OCI-LY7 (cell line): ENCODE data around the gene AGR3. TPM values are rescaled to one million over a fixed set of nuclear protein-coding genes. Genes with fewer than 3 reads are reported as not detected.

Experiments used
- BruUV-seq: library from RNA; stranded (reverse); fragments of 400-500 nt; replicated peaks from 2 replicates; lab custom pipeline; 2021; lab: Mats Ljungman, UMichigan
- CTCF ChIA-PET: fragments of 300-600 bp; sonication (Branson Sonifier 250); formaldehyde crosslinking; loops from one replicate; lab custom pipeline; 2022; ENCODE audit warnings: antibody characterized with exemption; ENCODE audit not compliant: unreplicated experiment; lab: Charles Lee
- POLR2A ChIA-PET: fragments of 300-600 bp; sonication (Branson Sonifier 250); formaldehyde crosslinking; loops from one replicate; lab custom pipeline; 2022; ENCODE audit warnings: antibody characterized with exemption; lab: Charles Lee
- DNase-seq: peaks from one replicate; pipeline ENCODE4 v3.0.0-alpha.2; 2015; ENCODE audit warnings: low spot score
- H2AFZ ChIP-seq: fragments of 200-600 bp; sonication (generic), shearing (Covaris generic); 2 replicates; pipeline ENCODE4 v1.6.1; 2014; ENCODE audit warnings: mild to moderate bottlenecking, antibody characterized with exemption, low read length, moderate library complexity
- H3K27ac ChIP-seq: fragments of 200-600 bp; sonication (generic); 2 replicates; pipeline ENCODE4 v1.5.1; 2014; ENCODE audit warnings: mixed run types, low read depth, mild to moderate bottlenecking, moderate library complexity, low read length, inconsistent platforms; ENCODE audit not compliant: poor library complexity, severe bottlenecking
- H3K36me3 ChIP-seq: fragments of 200-600 bp; sonication (generic); 2 replicates; pipeline ENCODE4 v1.6.1; 2014; ENCODE audit warnings: mild to moderate bottlenecking, antibody characterized with exemption, low read length, moderate library complexity, mixed read lengths; ENCODE audit not compliant: insufficient read depth
- H3K4me1 ChIP-seq: fragments of 200-600 bp; sonication (generic); 2 replicates; pipeline ENCODE4 v1.5.1; 2014; ENCODE audit warnings: mild to moderate bottlenecking, low read length; ENCODE audit not compliant: insufficient read depth, poor library complexity, severe bottlenecking
- H3K4me2 ChIP-seq: fragments of 200-600 bp; sonication (generic); 2 replicates; pipeline ENCODE4 v1.6.1; 2014; ENCODE audit warnings: mild to moderate bottlenecking, low read length
- H3K4me3 ChIP-seq: fragments of 200-600 bp; sonication (generic); 2 replicates; pipeline ENCODE4 v1.5.1; 2014; ENCODE audit warnings: mild to moderate bottlenecking, low read depth, low read length; ENCODE audit not compliant: poor library complexity, severe bottlenecking
- H3K79me2 ChIP-seq: fragments of 200-600 bp; sonication (generic); 2 replicates; pipeline ENCODE4 v1.6.1; 2016; ENCODE audit warnings: low read depth, mild to moderate bottlenecking, low read length, moderate library complexity, mixed read lengths; ENCODE audit not compliant: insufficient read depth
- H3K9me2 ChIP-seq: fragments of 200-600 bp; sonication (generic); 2 replicates; pipeline ENCODE4 v1.6.1; 2016; ENCODE audit warnings: mild to moderate bottlenecking, low read length, mixed read lengths; ENCODE audit not compliant: insufficient read depth
- H3K9me3 ChIP-seq: fragments of 200-600 bp; sonication (generic); 2 replicates; pipeline ENCODE4 v1.6.1; 2014; ENCODE audit warnings: mild to moderate bottlenecking, mixed run types, low read length, mixed read lengths
- H4K20me1 ChIP-seq: fragments of 200-600 bp; sonication (generic); 2 replicates; pipeline ENCODE4 v1.6.1; 2014; ENCODE audit warnings: mild to moderate bottlenecking, antibody characterized with exemption, low read length, moderate library complexity, mixed read lengths; ENCODE audit not compliant: insufficient read depth
- CTCF ChIP-seq: fragments of 200-600 bp; sonication (generic); conservative IDR thresholded peaks from 2 replicates; pipeline ENCODE4 v1.5.1; 2014; ENCODE audit warnings: mild to moderate bottlenecking, antibody characterized with exemption, low read length, moderate library complexity, mixed read lengths
- EZH2phosphoT487 ChIP-seq: fragments of 200-600 bp; sonication (generic); IDR thresholded peaks from 2 replicates; pipeline ENCODE4 v1.6.1; 2018; ENCODE audit warnings: low read depth, borderline replicate concordance, mild to moderate bottlenecking, mixed run types, antibody characterized with exemption, low read length, moderate library complexity, mixed read lengths
- intact Hi-C: fragments of 100-400 bp; cut with micrococcal nuclease; formaldehyde crosslinking; loops from one replicate; pipeline ENCODE4 v1.10.0; 2022; ENCODE audit not compliant: unreplicated experiment
- total RNA-seq, 2 experiments: library from RNA; depleted of rRNA in 1 of 2; stranded (reverse); fragments of >200 nt in 1 of 2; shearing (Covaris generic) in 1 of 2; gene quantifications; 2 replicates each; pipeline ENCODE4 v1.2.3, GENCODE V29; 2014 to 2022

Gene AGR3
- total RNA-seq, 2 experiments from 2014 or later = not detected

- H3K9me2 ChIP-seq = no peaks in the 10 kb centered on the region
- H3K9me3 ChIP-seq = no peaks in the 10 kb centered on the region
- no peaks in the 10 kb centered on the region for H3K79me2 ChIP-seq
- DNase-seq = no peak
- H3K4me3 ChIP-seq = no peak overlapping the region
- intact Hi-C loops = no loop called here
- no TSS peak for BruUV-seq
- no peaks in the 10 kb centered on the region for H3K36me3 ChIP-seq
- H2AFZ ChIP-seq = no peak overlapping the region
- ChIA-PET CTCF (no interaction called here), POLR2A (no interaction called here)
- no peaks in the 10 kb centered on the region for H3K4me1 ChIP-seq
- TF ChIP-seq EZH2phosphoT487 = no peak
- TF ChIP-seq CTCF = no peak
- no peak overlapping the region for H3K27ac ChIP-seq
- no peak overlapping the region for H3K4me2 ChIP-seq
- no peaks in the 10 kb centered on the region for H4K20me1 ChIP-seq
Observed at GRCh38 chr7:16846601-16847165, 35.1 kb downstream of the AGR3 start.

GRCh38 chr7:16845746-16846145, 36.0 kb downstream of the AGR3 start:
- Histone ChIP-seq H3K79me2 (no peaks in the 10 kb centered on the region), H3K4me1 (no peaks in the 10 kb centered on the region), H3K36me3 (no peaks in the 10 kb centered on the region), H3K9me3 (no peaks in the 10 kb centered on the region), H3K9me2 (no peaks in the 10 kb centered on the region), H3K4me2 (no peak overlapping the region), H2AFZ (no peak overlapping the region), H3K4me3 (no peak overlapping the region), H4K20me1 (no peaks in the 10 kb centered on the region), H3K27ac (no peak overlapping the region)
- BruUV-seq = no TSS peak
- no peak for DNase-seq
- POLR2A ChIA-PET = no interaction called here
- TF ChIP-seq CTCF (no peak), EZH2phosphoT487 (no peak)
- CTCF ChIA-PET = no interaction called here
- intact Hi-C loops = no loop called here

- CTCF ChIA-PET = no interaction called here
Observed at GRCh38 chr7:16841681-16842080, 40.1 kb downstream of the AGR3 start.

More at GRCh38 chr7:16841681-16842080, 40.1 kb downstream of the AGR3 start:
- no peaks in the 10 kb centered on the region for H3K79me2 ChIP-seq
- H3K36me3 ChIP-seq = no peaks in the 10 kb centered on the region
- no peak overlapping the region for H2AFZ ChIP-seq
- TF ChIP-seq EZH2phosphoT487 (no peak), CTCF (no peak)
- no peaks in the 10 kb centered on the region for H3K9me3 ChIP-seq
- no peak overlapping the region for H3K27ac ChIP-seq
- no TSS peak for BruUV-seq
- H3K4me1 ChIP-seq = no peaks in the 10 kb centered on the region
- POLR2A ChIA-PET = interaction anchor here (0.9 kb wide), 1 partner anchor 18 kb away, joined by 3 read pairs; no protein-coding TSS in a partner anchor
- H3K4me2 ChIP-seq = no peak overlapping the region
- intact Hi-C loops = no loop called here
- no peak overlapping the region for H3K4me3 ChIP-seq
- DNase-seq = no peak
- H4K20me1 ChIP-seq = no peaks in the 10 kb centered on the region
- H3K9me2 ChIP-seq = no peaks in the 10 kb centered on the region
